GM21528 (cell line): Measurements from ENCODE around the gene TBC1D30.

Experiments used
- ATAC-seq: cut with Tn5 transposase; IDR thresholded peaks from one replicate; pipeline ENCODE4 v1.9.1; 2021; ENCODE audit warnings: mild to moderate bottlenecking, moderate library complexity; ENCODE audit not compliant: unreplicated experiment, low FRiP score

TBC1D30 gene

DNA sequence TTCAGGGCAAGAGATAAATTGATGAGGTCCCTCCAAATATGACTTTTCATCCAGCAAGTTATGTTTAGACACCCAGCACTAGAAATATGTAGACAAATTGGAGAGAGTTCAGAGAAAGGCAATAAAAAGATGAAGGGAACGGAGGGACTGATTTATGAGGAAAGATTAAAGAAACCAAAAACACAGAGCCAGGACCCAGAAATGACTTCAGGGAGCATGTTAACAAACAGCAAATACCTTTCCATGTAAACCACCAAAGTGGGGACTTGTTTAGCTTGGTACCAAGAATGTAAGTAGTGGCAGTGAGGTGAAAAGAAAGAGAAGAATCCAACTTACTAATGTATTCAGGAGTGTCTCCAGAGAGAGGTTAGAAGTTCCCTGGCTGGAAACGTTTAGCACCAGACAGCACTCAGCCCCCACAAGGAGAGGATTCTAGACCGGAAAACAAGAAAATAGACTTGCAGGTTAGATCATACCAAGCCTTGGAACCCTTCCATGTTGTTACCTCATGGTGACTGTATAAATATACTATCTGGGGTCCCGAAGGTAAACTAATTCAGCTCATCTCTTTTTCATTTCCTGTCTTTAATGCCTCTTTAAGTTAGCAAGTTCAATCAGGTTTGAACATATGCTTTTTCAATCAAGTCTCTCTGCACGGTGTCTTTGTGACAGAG, 79.2 kb downstream of the TBC1D30 start:
- ATAC-seq = no peak

DNA sequence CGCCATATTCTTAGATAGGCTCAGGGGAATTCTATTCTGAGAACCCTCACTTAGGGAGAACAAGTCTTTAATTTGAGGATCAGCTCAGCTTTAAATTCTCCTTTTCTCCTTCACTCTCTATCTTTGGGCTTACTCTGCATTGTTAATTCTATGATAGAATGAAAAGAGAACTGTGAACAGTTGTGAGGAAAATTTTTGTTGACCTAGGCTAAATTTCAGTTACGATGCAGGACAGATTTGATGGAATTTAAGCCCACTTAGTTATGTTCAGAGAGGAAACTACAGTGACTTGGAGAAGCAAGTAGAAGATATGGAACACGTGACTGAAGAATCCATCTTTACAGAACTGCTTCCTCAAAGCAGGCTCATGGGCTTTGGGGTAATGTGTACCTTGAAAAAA, 82.7 kb downstream of the TBC1D30 start:
- ATAC-seq = no peak

DNA sequence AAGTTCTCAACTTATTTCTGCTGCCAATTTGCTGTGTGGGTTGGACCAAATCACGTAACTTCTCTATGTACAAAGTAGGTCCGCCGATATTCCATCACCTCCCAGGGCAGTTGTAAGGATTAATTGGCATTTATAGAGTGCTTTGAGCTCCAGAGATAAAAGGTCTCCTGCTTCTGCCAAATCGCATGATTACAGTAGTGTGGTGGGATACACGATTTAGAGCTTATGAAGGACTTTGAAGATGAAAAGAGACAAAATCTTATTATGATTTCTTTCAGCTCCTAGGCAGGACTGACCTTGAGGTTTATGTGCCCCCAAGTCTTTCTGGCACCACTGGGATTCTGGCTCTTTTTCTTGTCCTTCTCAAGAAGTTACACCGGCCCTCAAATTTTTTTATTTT, 84.7 kb downstream of the TBC1D30 start:
- ATAC-seq = no peak

DNA sequence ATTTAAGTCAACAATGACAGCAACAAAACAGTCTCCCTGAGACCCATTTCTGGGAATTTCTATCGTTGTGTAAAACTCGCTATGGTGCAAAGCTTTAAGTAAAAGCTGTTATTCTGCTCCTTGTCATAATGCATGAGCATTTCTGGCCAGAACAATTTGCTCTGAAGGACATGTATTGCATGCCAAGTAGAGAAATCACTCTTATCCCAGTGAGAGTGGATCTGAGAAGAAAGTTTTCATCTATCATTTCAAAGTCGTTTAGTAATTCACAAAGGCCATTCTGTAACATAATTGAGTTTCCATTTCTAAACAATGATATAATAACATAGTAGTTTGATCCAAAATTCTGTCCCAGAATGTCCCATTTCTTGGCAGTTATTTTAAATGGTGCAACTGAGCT, 86.6 kb downstream of the TBC1D30 start:
- ATAC-seq = no peak

DNA sequence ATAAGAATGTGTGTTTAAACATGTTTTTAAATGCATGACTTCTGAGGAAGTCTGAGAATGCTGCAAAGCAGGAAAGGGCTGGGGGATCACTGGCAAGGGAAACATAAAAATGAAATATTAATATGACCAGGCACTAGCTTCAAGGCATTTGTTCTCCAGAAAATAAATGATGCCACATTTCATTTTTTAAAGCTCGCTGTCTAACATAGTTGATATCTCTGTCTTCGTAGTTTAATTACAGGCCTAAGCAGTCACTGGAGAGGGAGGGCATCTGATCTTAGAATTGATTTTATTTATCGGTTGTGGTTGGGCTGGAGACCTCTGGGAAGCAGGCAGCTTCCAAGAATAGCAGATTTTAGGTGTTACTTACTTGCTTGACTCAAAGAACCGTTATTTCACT, 87.5 kb downstream of the TBC1D30 start:
- ATAC-seq = no peak

DNA sequence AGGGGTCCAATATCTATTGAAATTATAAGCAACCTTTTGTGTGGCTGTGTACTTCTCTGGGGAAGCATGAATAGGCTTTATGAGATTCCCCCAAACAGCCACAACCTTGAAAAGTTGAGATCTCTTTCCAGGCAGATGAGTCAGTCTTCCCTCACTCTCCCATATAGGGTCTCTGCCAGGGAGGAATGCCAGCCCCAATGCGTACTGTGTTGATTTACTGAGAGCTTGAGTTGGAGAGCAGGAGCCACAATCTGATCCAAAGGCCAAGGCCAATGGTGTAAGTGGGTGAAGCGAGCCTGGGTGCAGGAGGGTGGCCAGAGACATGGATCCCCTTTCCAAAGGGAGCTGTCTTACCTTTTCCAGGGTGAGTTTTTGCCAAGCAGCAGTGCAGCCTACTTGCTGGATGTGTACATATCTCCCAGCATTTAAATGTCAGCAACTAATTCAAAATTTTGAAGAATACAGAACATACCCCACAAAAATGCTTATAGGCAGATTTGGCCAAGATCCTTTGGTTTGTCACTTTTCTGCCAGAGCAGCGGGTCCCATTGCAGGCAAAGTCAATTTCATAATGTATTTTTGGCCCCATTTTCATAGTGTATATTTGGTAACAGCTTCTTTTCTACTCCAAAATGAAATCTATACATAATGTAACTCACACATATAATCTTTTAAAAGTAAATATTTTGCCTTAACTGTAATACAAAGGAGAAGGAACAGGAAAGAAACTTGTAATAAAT, 88.2 kb downstream of the TBC1D30 start:
- ATAC-seq = no peak

DNA sequence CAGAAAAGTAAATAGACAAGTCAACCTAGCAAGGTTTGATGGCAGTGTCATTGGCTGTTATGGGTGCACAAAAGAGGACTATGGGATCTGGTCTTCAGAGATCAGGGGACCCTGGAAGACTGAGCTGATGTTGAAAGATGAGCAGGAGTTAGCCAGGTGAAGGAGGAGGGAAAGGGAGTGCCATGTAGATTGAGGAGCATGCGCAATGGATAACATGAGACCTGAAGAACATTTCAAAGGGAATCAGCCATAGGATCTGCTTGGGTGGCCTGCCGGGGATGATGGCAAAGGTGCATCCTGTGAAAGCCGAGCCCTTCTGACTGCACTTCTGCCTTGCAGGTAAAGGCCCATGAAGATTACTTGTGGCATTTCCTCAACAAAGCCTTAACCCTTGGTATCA, 90.8 kb downstream of the TBC1D30 start:
- no peak for ATAC-seq

DNA sequence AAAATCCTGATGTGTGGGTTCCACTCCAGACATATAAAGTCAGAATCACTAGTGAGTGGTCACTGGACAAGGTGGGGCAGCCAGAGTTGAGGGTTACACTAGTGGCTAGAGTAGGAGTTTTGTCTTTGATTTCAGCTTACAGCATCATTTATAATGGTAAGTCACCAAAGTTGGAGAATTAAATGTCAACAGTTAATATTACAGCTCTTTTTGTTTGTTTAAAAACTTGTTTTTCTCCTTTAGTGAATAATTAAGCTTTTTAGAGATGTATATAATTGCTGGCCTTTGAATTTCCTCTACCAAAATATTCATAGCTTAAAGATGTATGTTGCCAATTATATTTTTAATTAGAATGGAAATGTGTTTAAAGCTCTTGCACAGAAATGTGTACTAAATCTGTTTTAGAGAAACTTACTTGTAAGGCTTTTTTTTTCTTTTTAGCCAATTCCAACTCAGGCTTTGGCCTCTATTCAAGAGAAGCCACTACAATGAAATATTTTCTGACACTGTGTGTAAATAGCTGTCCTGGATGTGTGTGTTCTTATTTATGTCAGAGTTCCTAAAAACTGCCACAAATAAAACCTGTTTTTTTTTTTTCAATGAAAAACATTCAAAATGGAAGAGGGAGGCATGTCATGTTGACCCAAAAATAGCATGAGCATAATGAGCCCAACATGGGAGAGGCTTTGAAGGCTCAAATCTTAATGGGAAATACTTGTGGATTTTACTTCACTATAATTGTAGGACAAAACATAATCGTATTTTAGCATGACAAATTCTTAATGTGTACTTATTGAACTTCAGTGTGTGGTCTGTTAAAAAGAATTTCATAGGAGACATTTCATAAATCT, 92.2 kb downstream of the TBC1D30 start:
- ATAC-seq = no peak

DNA sequence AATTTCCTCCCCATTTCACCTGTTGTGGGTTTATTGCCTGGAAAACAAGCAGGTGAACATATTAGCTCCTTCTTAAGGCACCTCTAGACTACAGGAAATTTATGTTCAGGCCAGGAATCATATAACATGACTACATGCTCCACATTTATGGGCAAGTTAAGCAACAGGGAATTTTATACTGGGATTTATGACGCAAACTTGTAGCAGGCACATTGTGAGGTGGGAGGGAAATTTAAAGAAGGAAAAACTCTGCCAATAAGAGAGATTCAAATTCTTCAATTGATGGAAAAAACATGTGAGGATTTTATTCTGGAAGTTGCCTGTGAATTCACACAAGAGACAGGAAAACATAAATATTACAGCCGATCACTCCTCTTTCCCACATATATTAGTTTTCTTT, 93.9 kb downstream of the TBC1D30 start:
- ATAC-seq = no peak

DNA sequence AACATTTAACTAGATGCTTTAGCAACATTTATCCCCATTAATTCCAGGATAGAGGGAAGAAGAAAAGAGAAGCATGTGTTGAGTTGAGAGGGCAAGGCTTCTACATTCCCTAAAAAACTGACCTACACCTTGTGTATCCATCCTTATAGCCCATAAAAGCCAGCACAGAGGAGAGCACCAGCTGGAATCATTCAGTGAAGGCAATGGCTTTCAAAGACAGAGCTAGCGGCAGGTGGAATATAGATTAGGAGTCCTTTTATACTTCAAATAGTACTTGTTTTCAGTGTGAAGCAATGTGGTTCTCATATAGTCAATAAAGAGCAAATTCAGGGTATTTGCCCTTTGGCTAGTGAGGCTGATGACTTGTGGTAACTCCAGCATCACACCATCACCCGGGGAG, 94.4 kb downstream of the TBC1D30 start:
- no peak for ATAC-seq

DNA sequence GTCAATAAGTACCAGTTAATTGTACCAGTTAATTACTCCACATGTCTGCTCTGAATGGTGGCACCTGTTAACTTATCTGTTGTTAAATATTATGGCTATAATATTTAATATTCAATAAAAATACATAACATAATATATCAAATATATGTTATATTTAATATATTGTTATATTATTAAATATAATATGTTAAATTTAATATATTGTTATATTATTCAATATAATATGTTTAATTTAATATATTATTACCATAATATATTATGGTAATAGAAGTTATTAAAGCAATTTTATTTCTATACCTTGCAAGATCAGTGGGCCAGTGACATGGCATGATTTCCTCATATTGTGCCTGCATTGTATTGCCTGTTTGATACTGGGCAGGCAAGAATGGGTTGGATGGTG, 98.4 kb downstream of the TBC1D30 start:
- no peak for ATAC-seq

DNA sequence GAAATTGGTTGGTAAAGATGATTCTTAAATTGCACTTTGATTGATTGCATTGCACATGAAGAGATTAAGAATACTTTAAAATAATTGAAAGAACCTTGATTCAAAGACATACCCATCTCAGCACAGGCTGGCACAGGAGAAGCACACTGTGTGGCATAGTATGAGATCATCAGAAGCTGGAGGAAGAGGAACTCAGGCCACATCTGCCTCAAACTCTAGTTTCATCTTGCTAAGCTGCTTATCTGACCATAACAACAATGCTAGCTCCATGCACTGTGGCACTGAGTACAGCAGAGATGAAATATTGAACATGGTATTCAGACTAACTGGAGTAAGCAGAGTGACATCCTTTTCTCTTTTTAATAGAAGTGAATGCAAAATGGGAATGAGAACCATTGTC, 99.1 kb downstream of the TBC1D30 start:
- ATAC-seq = no peak
